K562 (cell line): ENCODE results near the gene CNDP1.

Source experiments
- ARID1B ChIP-seq: fragments of 450-650 bp; IDR thresholded peaks from 2 replicates; pipeline ENCODE4 v1.6.1; 2016; ENCODE audit warnings: antibody characterized with exemption, mild to moderate bottlenecking, inconsistent platforms
- CHD2 ChIP-seq: IDR thresholded peaks from 2 replicates; pipeline ENCODE4 v1.6.1; 2011; ENCODE audit warnings: low read depth, low read length
- HDGF ChIP-seq: fragments of 450-650 bp; IDR thresholded peaks from 2 replicates; pipeline ENCODE4 v1.6.1; 2016
- JUND ChIP-seq, 2 experiments: IDR thresholded peaks; 2 replicates in 1 of 2; 3 replicates in 1 of 2; pipeline ENCODE4 v1.6.1; 2011; ENCODE audit warnings: borderline replicate concordance in 2 of 2, low read depth in 2 of 2, low read length in 2 of 2, improper control_type of control experiment in 1 of 2, missing biosample characterization in 1 of 2, missing genetic modification characterization in 1 of 2, missing genetic modification reagents in 1 of 2
- NR2F6 ChIP-seq: fragments of 450-650 bp; formaldehyde crosslinking; IDR thresholded peaks from 2 replicates; pipeline ENCODE4 v1.4.0; 2020; ENCODE audit warnings: mild to moderate bottlenecking
- POLR2A ChIP-seq: fragments of 450-650 bp; conservative IDR thresholded peaks from 2 replicates; pipeline ENCODE4 v1.6.1; 2016
- SP1 ChIP-seq: sonication (generic); formaldehyde crosslinking; IDR thresholded peaks from 2 replicates; pipeline ENCODE4 v1.8.1; 2022; ENCODE audit warnings: mild to moderate bottlenecking, missing genetic modification reagents
- TEAD1 ChIP-seq, 2 experiments: fragments of 450-650 bp in 1 of 2; sonication (generic) in 1 of 2; formaldehyde crosslinking; IDR thresholded peaks; 2 replicates each; pipeline versions ENCODE4 v1.4.0 to v1.8.0; 2020 to 2022; ENCODE audit warnings: mild to moderate bottlenecking in 2 of 2, missing genetic modification reagents in 1 of 2
- YY1 ChIP-seq, 3 experiments: IDR thresholded peaks; 2 replicates each; pipeline ENCODE4 v1.6.1; 2011; ENCODE audit warnings: low read length in 2 of 3, mild to moderate bottlenecking in 2 of 3, moderate library complexity in 2 of 3, borderline replicate concordance in 1 of 3, control low read depth in 1 of 3, low read depth in 1 of 3; ENCODE audit not compliant: insufficient read depth in 3 of 3, insufficient replicate concordance in 2 of 3, control insufficient read depth in 1 of 3, insufficient read length in 1 of 3; ENCODE audit errors: extremely low read depth in 1 of 3
- ZBED1 ChIP-seq: IDR thresholded peaks from 2 replicates; pipeline ENCODE4 v1.6.1; 2014
- ZNF12 ChIP-seq: sonication (generic); formaldehyde crosslinking; IDR thresholded peaks from 2 replicates; pipeline ENCODE4 v1.4.0; 2020; ENCODE audit warnings: mild to moderate bottlenecking, missing genetic modification reagents
- ZNF311 ChIP-seq: fragments of 250-450 bp; sonication (Bioruptor Pico); IDR thresholded peaks from 2 replicates; pipeline ENCODE4 v1.4.0; 2020; ENCODE audit warnings: mild to moderate bottlenecking, moderate library complexity
- TF ChIP-seq, protein P1 (sequence below): fragments of 450-650 bp; IDR thresholded peaks from 2 replicates; pipeline ENCODE4 v1.6.1; 2017; ENCODE audit warnings: antibody characterized with exemption
- TF ChIP-seq, protein P2 (sequence below), 3 experiments: fragments of 200-800 bp in 1 of 3; sonication (Bioruptor generic) in 1 of 3; sonication (generic) in 1 of 3; formaldehyde crosslinking in 1 of 3; IDR thresholded peaks; 2 replicates each; pipeline versions ENCODE4 v1.6.1 to v1.8.0; 2016 to 2022; ENCODE audit warnings: mild to moderate bottlenecking in 2 of 3, missing compliant biosample characterization in 2 of 3, missing genetic modification characterization in 2 of 3, missing genetic modification reagents in 1 of 3

DNA sequence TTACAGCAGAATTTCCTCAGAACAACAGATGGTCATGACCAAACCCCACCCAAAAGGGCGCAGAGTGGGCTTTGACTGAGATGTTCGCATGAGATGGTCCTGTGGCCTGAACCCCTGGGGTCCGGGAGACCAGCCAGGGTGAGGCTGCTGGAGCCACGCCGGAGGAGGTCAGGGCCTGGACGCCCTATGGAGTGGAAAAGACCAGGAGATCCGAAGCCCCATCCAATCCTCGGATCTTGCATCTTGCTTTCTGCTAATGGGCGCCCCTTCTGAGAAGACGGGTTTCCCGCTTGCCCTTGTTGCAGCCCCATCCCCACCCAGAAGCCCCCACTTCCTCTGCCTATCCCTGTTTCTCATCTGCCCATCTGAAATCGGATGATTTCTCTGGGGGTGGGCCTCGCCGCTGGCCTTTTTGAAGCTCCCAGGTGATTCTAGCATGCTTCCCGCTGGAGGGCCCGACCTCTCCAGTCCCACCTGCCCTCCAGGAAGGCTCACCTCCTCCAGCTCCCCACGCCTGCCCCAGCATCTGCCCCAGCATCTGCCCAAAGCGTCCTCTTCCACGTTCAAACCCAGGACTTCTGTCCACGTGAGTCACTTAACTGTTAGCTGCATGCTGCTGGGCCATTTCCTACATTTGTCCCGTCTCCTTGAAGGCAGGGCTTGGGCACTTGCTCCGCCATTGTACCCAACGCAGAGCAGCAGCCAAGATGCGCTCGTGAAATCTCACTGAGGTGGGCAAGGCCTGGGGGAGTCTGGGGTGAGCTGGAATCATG lies 4.3 kb upstream of the CNDP1 start:
- no peak for TF ChIP-seq CHD2
- TF ChIP-seq ZBED1: no peak
- TF ChIP-seq HDGF: no peak
- TF ChIP-seq ZNF311 (CRISPR knock-in tag): no peak
- TF ChIP-seq ZNF12 (CRISPR knock-in tag): no peak
- TF ChIP-seq, protein P1, sequence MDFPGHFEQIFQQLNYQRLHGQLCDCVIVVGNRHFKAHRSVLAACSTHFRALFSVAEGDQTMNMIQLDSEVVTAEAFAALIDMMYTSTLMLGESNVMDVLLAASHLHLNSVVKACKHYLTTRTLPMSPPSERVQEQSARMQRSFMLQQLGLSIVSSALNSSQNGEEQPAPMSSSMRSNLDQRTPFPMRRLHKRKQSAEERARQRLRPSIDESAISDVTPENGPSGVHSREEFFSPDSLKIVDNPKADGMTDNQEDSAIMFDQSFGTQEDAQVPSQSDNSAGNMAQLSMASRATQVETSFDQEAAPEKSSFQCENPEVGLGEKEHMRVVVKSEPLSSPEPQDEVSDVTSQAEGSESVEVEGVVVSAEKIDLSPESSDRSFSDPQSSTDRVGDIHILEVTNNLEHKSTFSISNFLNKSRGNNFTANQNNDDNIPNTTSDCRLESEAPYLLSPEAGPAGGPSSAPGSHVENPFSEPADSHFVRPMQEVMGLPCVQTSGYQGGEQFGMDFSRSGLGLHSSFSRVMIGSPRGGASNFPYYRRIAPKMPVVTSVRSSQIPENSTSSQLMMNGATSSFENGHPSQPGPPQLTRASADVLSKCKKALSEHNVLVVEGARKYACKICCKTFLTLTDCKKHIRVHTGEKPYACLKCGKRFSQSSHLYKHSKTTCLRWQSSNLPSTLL: no peak
- TF ChIP-seq, protein P2, sequence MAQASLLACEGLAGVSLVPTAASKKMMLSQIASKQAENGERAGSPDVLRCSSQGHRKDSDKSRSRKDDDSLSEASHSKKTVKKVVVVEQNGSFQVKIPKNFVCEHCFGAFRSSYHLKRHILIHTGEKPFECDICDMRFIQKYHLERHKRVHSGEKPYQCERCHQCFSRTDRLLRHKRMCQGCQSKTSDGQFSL (CRISPR knock-in tag; IDR thresholded peaks at IDR 0.05): no peak
- TF ChIP-seq, protein P2 (tag; IDR thresholded peaks at IDR 0.05): no peak
- no peak for TF ChIP-seq JUND (IDR thresholded peaks at IDR 0.05; ENCODE audit: borderline replicate concordance, low read depth, low read length)
- TF ChIP-seq JUND (tag; IDR thresholded peaks at IDR 0.05; ENCODE audit: borderline replicate concordance, low read depth, low read length): no peak
- no peak for TF ChIP-seq ARID1B
- TF ChIP-seq POLR2A: no peak
- no peak for TF ChIP-seq YY1 (IDR thresholded peaks at IDR 0.05; ENCODE audit: borderline replicate concordance in 1 of 3, control insufficient read depth in 1 of 3, extremely low read depth in 1 of 3, insufficient read depth in 3 of 3, insufficient read length in 1 of 3, insufficient replicate concordance in 2 of 3, low read depth in 1 of 3, low read length in 2 of 3)
- TF ChIP-seq SP1: no peak
- TF ChIP-seq TEAD1 (CRISPR knock-in tag; IDR thresholded peaks at IDR 0.05): no peak
- no peak for TF ChIP-seq NR2F6 (CRISPR knock-in tag)
